Stimulated activated effector memory CD8-positive, alpha-beta T cell treated with anti-CD3 and anti-CD28 coated beads, Interleukin-12 subunit alpha, Interleukin-12 subunit beta, amount 100 ng/mL, for 72 hours (primary cell): ENCODE measurements around the gene PCDH1.

Source experiments
- ATAC-seq: fragments of 150-1000 bp; cut with Tn5 transposase; 2 replicates; pipeline ENCODE4 v1.10.0; 2021
- DNase-seq, 2 donors: peaks; one replicate each; pipeline ENCODE4 v3.0.0; 2021 to 2022; ENCODE audit warnings: low spot score in 2 of 2
- H3K27ac Mint-ChIP-seq: one replicate; pipeline ENCODE4 v1.8.0; 2022; ENCODE audit warnings: mild to moderate bottlenecking, mixed read lengths
- H3K36me3 Mint-ChIP-seq: one replicate; pipeline ENCODE4 v1.8.0; 2022; ENCODE audit warnings: mild to moderate bottlenecking, mixed read lengths
- H3K4me1 Mint-ChIP-seq: one replicate; pipeline ENCODE4 v1.8.0; 2022; ENCODE audit warnings: mixed read lengths
- H3K4me3 Mint-ChIP-seq: one replicate; pipeline ENCODE4 v1.8.0; 2022; ENCODE audit warnings: mild to moderate bottlenecking, mixed read lengths
- H3K9me3 Mint-ChIP-seq: one replicate; pipeline ENCODE4 v1.8.0; 2022; ENCODE audit warnings: mixed read lengths

Gene PCDH1

GRCh38 chr5:141856037-141856790, 22.0 kb downstream of the PCDH1 start:
- no peak for ATAC-seq
- peaks cover 5% of the 10 kb centered on the region for H3K4me1 Mint-ChIP-seq
- no peak overlapping the region for H3K27ac Mint-ChIP-seq
- H3K4me3 Mint-ChIP-seq = no peak overlapping the region
- DNase-seq = no peak
- H3K36me3 Mint-ChIP-seq = no peaks in the 10 kb centered on the region
- no peaks in the 10 kb centered on the region for H3K9me3 Mint-ChIP-seq

DNA sequence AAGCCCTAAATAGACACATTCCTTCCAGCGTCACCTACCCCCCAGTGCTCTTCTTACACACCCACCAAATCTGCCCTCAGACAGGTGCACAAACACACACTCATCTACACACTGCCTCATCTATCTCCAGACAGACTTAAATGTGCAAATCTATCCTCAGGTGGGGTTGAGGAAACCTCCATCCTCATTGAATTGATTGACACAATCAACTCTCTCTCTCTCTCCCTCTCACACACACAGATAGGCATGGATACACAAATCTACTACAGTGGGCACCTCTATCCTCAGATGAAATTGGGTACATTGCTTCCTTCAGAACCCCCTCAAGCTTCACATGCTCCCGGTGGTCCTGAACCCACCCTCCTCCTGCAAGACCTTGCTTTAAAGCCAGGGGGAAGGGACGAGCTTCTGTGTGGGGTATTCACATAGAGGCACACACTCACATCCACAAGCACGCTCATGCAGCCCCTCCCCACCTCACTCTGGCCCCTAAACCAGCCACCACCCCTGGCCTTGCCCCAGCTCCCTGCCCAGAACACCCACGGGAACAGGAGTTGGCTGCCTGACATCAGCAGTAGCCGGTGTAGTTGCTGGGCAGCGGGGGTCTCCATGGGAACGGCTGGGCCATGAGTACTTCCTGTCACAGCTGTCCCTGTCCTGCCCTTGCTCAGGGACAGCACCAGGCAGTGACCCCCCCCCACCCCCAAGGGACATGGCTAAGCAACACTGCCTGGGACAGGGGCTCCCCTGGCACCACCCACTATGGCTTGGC, 22.8 kb downstream of the PCDH1 start:
- no peak overlapping the region for H3K4me3 Mint-ChIP-seq
- no peak overlapping the region for H3K27ac Mint-ChIP-seq
- H3K4me1 Mint-ChIP-seq = peaks cover 5% of the 10 kb centered on the region
- H3K9me3 Mint-ChIP-seq = no peaks in the 10 kb centered on the region
- ATAC-seq (no peak), DNase-seq (no peak)
- H3K36me3 Mint-ChIP-seq = no peaks in the 10 kb centered on the region

GRCh38 chr5:141853895-141854626, 24.1 kb downstream of the PCDH1 start:
- no peaks in the 10 kb centered on the region for H3K36me3 Mint-ChIP-seq

GRCh38 chr5:141852448-141852847, 25.8 kb downstream of the PCDH1 start:
- Mint-ChIP-seq H3K4me3 (no peak overlapping the region), H3K4me1 (peaks cover 15% of the 10 kb centered on the region), H3K27ac (no peak overlapping the region), H3K36me3 (no peaks in the 10 kb centered on the region), H3K9me3 (no peaks in the 10 kb centered on the region)
- ATAC-seq (no peak), DNase-seq (no peak)

More at GRCh38 chr5:141853895-141854626, 24.1 kb downstream of the PCDH1 start:
- DNase-seq (no peak), ATAC-seq (no peak)
- H3K4me3 Mint-ChIP-seq = no peak overlapping the region
- H3K4me1 Mint-ChIP-seq = peaks cover 7% of the 10 kb centered on the region
- no peaks in the 10 kb centered on the region for H3K9me3 Mint-ChIP-seq
- peak overlapping the region; percentile 43 for H3K27ac Mint-ChIP-seq

- Mint-ChIP-seq H3K4me1 (peaks cover 15% of the 10 kb centered on the region), H3K36me3 (no peaks in the 10 kb centered on the region), H3K4me3 (peak overlapping the region; percentile 77), H3K9me3 (no peaks in the 10 kb centered on the region), H3K27ac (peak overlapping the region; percentile 84)
- ATAC-seq (no peak), DNase-seq (no peak)
These were observed 26.9 kb downstream of the PCDH1 start for GRCh38 chr5:141851195-141851874.

- Mint-ChIP-seq H3K4me1 (peaks cover 20% of the 10 kb centered on the region), H3K9me3 (no peaks in the 10 kb centered on the region), H3K4me3 (peak overlapping the region; percentile 77), H3K36me3 (no peaks in the 10 kb centered on the region), H3K27ac (peak overlapping the region; percentile 84)
- DNase-seq = no peak
- ATAC-seq = no peak
These were observed 27.4 kb downstream of the PCDH1 start for GRCh38 chr5:141850786-141851185.

- Mint-ChIP-seq H3K36me3 (no peaks in the 10 kb centered on the region), H3K9me3 (no peaks in the 10 kb centered on the region), H3K27ac (peak overlapping the region; percentile 84), H3K4me3 (peak overlapping the region; percentile 77), H3K4me1 (peaks cover 25% of the 10 kb centered on the region)
- ATAC-seq (no peak), DNase-seq (peak in 1 of 2 donors; percentile 18)
These were observed 27.9 kb downstream of the PCDH1 start for GRCh38 chr5:141850244-141850768.

- H3K27ac Mint-ChIP-seq = peak overlapping the region; percentile 84
- peaks cover 29% of the 10 kb centered on the region for H3K4me1 Mint-ChIP-seq
- peak; percentile 48 to 82 for DNase-seq
- H3K36me3 Mint-ChIP-seq = no peaks in the 10 kb centered on the region
- H3K9me3 Mint-ChIP-seq = no peaks in the 10 kb centered on the region
- peak; percentile 80 for ATAC-seq
- H3K4me3 Mint-ChIP-seq = peak overlapping the region; percentile 77
These were observed 28.6 kb downstream of the PCDH1 start for GRCh38 chr5:141849415-141850243.

DNA sequence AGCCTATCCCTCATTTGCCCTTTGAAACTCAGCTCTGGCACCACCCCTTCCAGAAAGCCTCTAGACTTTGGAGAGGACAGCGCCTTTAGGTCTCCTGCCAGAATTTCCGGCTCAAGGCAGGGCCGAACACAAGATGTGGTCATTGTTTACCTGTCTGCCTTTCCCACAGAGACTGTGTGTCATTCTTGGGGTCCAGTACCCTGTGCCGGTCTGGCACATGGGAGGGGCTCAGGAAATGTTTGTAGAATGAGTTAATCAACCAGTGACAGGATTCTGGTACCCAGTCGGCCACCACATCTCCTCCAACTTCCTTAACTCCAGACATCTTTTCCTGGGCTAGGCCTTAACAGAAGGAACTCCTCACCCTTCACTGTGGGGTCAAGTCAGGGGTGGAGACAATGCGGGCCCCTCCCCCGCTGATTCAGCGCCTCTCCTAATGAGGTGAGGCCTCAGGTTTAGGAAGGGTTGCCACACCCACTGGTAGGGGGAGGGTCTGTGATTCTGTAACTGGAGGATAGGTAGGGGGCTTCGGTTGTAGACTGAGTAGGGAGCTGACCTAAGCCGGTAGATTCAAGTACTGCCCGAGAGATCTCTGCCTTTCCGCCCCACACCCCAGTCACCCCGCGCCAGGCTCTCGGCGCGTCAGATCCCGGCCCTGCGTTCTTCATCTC, 29.3 kb downstream of the PCDH1 start:
- Mint-ChIP-seq H3K36me3 (no peaks in the 10 kb centered on the region), H3K27ac (peak overlapping the region; percentile 84), H3K4me1 (peaks cover 29% of the 10 kb centered on the region), H3K9me3 (no peaks in the 10 kb centered on the region), H3K4me3 (peak overlapping the region; percentile 77)
- DNase-seq (peak; percentile 38 to 77), ATAC-seq (peak; percentile 40)

- ATAC-seq (no peak), DNase-seq (no peak)
- Mint-ChIP-seq H3K4me1 (peaks cover 23% of the 10 kb centered on the region), H3K4me3 (no peak overlapping the region), H3K27ac (no peak overlapping the region), H3K9me3 (no peaks in the 10 kb centered on the region), H3K36me3 (no peaks in the 10 kb centered on the region)
These were observed 32.2 kb downstream of the PCDH1 start for GRCh38 chr5:141846031-141846430.

DNA sequence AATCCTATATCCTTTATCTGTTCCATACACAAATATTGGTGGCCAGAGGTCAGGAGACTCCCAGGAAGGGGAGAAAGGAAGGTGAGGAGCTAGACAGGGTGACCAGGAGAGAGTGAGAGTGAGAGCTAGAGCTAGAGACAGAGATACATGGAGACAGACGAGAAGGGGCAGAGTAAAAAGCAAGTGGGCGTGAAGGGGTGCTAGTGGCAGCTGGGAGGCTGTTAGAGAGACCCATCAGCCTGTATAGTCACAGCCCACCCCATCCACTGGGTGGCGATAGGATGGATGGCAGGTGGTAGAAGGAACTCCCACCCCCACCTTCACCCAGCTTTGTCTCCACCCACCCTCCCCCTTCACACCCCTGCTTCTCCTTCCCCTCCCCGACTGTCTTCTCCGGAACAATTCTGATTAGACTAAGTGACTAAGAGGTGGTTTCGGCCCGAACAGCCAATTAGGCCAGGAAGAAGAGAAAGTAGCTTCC, 32.8 kb downstream of the PCDH1 start:
- Mint-ChIP-seq H3K27ac (no peak overlapping the region), H3K4me3 (no peak overlapping the region), H3K9me3 (no peaks in the 10 kb centered on the region), H3K4me1 (peaks cover 23% of the 10 kb centered on the region), H3K36me3 (no peaks in the 10 kb centered on the region)
- no peak for DNase-seq
- ATAC-seq = no peak

DNA sequence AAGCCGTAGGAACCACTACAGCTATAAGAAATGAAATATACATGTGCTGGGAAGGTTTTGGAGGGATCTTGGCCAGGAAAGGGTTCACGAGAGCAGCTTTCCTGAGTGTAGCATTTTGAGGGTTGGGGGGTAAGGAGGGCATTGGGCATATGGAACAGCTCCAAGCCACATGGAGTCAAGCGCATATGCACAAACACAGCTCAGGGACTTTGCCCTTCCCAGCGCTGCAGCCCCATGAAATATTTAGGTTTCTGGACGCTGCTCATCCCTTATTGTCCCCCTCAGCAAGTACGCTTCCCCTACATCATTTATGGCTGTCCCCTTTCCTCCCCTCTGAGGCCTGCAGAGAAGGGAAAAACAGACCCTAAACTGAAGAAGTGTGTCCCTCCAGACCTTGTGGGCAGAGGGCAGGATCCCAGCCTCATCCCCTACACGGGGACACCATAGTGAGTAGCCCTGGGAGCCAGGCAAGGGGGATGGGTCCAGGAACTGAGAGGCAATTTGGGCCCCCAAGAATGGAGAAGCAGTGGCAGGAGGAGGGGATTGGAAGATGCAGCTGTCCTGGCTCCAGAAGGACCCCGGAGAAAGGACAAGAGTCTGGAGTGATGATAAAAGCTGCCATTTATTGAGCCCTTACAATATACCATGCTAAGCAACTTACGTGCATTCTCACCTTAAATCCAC, 33.7 kb downstream of the PCDH1 start:
- H3K9me3 Mint-ChIP-seq = no peaks in the 10 kb centered on the region
- DNase-seq = no peak
- no peak overlapping the region for H3K4me3 Mint-ChIP-seq
- no peaks in the 10 kb centered on the region for H3K36me3 Mint-ChIP-seq
- H3K27ac Mint-ChIP-seq = peak overlapping the region; percentile 18
- ATAC-seq = no peak
- peaks cover 23% of the 10 kb centered on the region for H3K4me1 Mint-ChIP-seq
